Right kidney (tissue), 1 donor: ENCODE data around the gene WWP2.
"Not testable (repeated sequence)": the region's sequence is repeated elsewhere in the genome, so short reads cannot be mapped to it uniquely, and the experiment has no call there.

Source experiments
- DNase-seq: peaks from one replicate; pipeline ENCODE4 v3.0.0-alpha.2; 2016

Gene WWP2

DNA sequence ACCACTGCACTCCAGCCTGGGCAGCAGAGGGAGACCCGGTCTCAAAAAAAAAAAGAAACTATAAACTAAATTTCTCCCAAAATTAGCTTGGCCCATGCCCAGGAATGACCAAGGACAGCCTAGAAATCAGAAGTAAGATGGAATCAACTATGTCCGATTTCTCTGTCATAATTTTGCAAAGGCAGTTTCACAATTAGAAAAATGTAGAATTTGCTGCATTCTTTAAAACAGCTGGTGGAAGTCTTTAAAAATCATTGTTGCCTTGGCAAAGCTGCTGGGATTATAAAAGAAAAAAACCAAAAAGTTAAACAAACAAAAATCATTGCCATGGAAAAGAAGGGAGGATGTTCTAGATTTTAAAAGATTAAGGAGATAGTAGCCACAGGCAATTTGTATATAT lies 32.4 kb downstream of the WWP2 start:
- DNase-seq, result no peak

DNA sequence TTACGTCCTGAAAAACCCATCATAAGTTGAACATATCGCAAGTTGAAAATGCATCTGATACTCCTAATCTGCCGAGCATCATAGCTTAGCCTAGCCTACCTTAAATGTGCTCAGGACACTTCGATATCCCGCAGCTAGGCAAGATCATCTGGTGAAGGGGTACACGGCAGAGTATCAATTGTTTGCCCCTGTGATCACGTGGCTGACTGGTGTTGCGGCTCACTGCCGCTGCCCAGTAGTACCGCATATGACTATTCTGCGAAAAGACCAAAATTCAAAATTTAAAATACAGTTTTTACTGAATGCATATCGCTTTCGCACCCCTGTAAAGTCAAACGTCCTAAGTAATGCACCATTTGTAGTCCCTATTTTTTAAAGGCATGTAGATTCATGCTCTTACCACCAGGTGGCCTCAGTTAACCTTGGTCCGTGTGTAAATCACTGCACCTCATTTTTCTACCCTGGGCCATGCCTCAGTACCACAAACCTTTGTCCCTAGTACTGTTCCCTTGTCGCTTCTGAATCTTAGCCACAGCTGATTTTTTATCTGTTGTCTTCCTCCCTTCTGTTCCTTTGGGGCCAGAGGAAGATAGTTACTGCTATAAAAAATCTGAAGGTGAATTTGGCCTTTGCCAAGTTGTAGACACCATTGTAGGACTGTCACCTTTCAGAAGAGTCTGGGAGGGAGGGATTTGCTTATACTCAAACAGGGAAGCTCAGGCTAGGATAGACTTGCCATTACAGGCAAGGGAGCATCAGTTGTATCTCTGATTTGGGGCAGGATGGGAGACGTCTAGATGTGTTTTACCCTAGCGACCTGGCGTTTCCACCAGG lies 34.4 kb downstream of the WWP2 start:
- peak; percentile 44 for DNase-seq

DNA sequence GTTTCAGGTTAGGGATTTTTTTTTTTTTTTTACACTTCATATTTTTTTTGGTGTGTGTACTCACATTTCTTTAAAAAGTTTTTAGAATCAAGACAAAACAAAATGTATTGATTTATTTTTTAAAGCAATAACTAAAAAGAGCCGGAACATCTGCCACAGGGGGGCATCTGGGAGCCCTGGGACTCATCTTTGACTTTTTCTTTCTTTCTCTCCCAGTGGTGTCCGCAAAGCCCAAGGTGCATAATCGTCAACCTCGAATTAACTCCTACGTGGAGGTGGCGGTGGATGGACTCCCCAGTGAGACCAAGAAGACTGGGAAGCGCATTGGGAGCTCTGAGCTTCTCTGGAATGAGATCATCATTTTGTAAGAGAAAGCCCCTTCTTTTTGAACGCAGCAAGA lies 36.3 kb downstream of the WWP2 start:
- DNase-seq, result no peak

DNA sequence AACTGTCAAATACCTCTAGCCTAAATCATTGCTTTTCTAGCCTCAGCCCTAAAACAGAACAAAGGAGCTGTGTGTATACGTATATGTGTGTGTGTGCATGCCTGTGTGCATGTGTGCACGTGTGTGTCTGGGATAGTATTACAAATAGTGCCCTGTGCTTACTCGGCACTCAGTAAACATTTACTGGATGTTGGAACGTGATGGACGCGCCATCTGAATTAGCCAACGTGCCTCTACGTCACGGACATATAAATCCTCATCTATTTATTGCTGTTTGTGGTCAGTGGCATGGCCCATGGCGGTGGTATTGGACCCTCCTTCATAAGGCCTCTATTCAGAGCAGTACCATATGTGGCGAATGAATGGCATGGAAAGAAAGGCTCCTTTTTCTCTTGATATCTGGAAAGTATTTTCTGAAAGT lies 37.5 kb downstream of the WWP2 start:
- no peak for DNase-seq

DNA sequence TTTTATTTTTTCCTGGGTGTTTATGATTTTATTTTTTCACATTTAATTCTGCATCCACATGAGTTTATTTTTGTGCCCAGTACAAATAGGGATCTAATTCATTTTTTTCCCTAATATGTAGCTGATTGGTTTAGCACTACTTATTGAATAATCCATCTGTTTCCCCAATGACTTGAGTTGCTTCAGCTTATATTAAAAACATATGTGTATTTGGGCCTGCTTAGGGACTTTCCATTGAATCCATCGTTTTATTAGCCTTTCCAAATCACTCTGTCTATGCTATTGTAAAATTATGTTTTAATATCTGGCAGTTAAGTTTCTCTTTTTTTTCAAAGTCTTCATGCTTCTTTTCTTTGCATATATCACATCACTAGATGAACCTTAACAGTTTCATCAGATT lies 42.2 kb downstream of the WWP2 start:
- DNase-seq, result no peak

DNA sequence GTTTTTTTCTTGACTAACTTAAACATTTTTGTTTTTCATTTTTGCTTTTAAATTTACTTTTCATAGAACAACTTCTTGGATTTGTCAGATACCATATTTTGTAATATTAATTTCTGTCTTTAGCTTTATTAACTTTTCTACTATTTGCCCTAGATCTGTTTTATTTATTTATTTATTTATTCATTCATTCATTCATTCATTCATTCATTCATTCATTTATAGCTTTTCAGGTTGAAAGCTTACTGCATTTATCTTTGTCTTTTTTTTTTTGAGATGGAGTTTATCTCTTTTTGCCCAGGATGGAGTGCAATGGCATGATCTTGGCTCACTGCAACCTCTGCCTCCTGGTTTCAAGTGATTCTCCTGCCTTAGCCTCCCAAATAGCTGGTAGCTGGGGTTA lies 44.6 kb downstream of the WWP2 start:
- DNase-seq, result not testable (repeated sequence)

DNA sequence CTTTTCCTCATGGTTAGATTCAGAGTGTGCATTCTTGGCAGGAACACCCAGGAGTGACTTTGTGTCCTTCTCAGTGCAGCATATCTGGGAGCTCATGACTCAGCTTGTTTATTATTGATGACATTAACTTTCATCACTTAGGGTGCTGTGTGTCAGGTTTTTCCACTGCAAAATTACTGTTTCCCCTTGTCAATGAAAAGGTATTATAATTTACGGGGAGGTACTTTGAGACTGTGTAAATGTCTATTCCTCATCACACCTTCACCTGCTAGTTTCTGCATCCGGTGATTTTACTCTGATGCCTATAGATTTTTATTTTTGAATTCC lies 50.5 kb downstream of the WWP2 start:
- DNase-seq, result no peak

DNA sequence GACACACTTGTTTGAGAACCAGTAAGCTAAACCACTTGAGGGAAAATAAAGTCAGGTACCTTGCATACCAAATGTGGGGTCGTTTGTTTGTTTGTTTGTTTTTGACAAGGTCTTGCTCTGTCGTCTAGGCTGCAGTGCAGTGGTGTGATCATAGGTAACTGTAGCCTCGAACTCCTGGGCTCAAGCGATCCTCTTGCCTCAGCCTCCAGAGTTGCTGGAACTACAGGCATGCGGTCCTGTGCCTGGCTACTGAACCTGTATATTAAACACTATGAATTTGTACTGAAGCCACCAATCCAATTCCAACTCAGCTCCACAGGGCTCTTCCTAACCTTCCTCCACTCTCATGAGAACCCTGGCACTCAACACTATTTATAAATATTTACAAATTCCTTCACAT lies 51.9 kb downstream of the WWP2 start:
- DNase-seq, result no peak

DNA sequence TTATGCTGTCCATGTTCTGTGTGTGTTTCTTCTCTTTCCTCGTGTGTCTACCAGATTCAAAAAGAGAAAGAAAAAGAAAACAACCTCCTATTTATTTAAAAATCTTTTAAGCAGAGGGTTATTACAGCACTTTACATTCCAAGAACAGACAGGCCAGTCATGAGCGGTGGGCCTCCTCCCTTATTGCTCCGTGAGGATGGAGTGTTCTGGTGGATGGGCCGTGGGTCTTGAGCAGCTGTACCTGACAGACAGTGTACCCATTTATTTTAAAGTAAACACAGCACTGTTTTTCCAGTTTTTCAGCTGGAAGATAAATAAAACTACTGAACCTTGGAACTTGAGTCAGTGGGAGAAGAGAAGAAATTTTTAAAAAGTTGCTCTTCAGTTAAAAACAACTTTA lies 52.4 kb downstream of the WWP2 start:
- DNase-seq, result no peak

DNA sequence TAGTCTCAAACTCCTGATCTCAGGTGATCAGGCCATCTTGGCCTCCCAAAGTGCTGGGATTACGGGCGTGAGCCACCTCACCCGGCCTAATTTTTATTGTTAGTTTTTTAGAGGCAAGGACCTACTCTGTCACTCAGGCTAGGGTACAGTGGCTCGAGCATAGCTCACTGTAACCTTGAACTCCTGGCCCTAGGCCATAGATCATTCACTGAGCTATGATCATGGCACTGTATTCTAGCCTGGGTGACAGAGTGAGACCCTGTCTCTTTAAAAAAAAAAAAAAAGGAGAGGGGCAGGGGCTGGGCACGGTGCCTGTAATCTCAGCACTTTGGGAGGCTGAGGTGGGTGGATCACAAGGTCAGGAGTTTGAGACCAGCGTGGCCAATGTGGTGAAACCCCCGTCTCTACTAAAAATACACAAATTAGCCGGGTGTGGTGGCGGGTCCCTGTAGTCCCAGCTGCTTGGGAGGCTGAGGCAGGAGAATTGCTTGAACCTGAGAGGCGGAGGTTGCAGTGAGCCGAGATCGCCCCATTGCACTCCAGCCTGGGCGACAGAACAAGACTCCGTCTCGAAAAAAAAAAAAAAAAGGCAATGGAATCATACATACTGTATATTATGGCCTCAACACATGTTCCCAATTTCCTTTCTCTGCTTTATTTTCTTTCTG lies 53.2 kb downstream of the WWP2 start:
- not testable (repeated sequence) for DNase-seq

DNA sequence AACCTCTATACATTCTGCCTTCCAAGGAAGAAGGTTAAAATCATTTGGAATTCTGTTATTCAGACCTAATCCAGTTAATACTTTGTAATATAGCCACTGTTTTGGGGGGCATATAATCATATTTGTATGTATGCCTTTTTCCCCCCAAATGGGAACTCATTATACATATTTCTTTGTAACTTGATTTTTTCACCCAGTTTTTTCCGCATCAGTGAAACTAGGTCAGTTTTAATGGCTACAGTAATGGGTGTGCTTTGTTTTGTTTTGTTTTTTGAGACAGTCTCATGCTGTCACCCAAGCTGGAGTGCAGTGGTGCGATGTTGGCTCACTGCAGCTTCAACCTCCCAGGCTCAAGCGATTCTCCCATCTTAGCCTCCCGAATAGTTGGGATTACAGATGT lies 54.9 kb downstream of the WWP2 start:
- no peak for DNase-seq

DNA sequence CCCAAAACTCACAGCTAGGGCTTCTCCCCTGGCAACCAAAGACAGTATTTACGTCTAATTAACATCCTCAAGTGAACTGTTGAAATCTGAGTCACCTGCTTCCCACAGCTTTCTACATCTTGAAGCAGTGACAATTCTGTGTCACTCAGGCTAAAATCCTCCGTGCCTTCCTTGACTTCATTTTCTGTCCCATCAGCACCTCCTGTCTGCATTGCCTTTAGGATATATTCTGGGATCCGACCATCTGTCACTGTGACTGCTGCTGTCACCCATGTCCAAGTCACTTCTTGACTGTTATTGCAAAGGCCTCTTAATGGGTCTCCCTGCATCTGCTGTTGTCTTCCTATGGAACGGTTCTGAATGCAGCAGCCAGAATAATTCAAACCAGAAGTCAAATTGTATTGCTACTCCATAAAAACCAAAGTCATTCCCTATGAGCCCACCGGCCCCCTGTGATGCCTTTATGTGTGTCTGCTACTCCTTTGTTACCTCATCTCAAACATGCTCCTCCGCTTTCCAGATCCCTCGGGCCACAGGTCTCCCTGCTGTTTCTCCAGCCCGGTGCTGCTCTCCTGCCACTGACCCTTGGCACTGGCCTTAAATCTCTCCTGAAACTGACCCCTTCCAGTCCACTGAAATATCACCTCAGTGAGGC lies 56.9 kb downstream of the WWP2 start:
- no peak for DNase-seq

DNA sequence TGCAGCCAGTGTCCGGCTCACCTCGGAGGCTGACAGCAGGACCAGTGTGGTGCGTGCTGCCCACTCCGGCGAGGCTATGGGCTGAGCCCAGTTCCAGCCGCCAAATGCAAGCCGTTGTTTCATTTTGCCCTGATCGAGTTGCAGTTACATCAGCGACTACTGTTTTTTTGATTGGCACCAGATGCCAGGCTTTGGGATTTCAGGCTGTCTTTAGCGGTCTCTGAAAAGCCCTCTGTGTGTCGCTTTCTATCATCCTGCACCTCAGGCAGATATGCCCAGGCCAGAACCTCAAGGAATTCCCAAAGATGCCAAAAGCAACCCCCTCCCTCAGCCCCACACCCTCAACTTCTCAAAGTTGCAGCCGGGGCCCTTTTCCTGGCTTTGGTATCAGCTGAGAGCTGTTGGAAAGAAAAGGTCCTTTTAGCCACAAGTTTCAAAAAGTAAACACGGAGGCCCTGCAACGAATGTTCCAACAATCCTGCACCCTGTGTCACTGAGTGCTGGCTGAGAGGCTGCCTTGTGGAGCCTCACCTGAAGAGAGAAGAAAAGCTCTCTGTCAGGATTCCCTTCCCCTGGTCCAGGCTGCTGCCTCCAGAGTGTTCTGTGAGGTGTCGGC lies 58.9 kb downstream of the WWP2 start:
- DNase-seq, result no peak

DNA sequence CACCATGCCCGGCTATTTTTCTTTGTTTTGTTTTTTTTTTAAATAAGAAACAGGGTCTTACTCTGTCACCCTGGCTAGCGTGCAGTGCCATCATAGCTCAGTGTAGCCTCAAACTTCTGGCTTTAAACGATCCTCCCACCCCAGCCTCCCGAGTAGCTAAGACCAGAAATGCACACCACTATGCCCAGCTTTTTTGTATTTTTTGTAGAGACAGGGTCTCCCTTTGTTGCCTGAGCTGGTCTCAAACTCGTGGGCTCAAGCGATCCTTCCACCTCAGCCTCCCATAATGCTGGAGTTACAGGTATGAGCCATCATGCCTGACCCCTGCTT lies 59.7 kb downstream of the WWP2 start:
- no peak for DNase-seq

DNA sequence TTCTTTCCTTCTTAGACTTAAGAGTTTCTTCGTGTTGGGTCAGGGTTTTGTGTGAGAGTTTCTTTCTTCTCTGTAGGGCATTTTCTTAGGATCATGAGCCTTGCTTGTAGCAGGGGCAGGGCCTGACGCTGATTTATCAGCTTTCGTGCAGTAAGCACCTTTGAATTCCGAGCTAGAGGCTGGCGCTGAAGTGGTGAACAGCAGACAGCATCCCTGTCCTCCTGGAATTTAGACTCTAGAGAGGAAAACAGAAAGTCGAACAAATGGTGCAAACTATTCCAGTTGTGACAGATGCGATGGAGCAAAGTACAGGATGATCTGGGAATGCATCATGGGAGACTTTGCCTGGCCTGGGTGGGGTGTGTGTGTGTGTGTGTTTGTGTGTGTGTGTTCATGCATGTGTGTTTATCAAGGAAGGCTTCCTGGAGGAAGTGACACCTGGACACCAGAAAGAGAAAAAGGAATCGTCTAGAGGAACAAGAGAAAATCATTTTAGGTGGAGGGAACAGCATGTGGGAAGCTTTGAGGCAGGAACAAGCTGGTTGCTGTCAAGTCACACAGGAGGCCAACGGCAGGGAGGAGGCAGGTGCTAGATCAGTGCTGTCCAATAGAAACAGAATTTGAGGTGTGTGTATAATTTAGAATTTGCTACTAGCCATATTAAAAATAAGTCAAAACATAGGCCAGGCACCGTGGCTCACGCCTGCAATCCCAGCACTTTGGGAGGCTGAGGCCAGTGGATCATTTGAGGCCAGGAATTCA lies 60.2 kb downstream of the WWP2 start:
- DNase-seq, result no peak

DNA sequence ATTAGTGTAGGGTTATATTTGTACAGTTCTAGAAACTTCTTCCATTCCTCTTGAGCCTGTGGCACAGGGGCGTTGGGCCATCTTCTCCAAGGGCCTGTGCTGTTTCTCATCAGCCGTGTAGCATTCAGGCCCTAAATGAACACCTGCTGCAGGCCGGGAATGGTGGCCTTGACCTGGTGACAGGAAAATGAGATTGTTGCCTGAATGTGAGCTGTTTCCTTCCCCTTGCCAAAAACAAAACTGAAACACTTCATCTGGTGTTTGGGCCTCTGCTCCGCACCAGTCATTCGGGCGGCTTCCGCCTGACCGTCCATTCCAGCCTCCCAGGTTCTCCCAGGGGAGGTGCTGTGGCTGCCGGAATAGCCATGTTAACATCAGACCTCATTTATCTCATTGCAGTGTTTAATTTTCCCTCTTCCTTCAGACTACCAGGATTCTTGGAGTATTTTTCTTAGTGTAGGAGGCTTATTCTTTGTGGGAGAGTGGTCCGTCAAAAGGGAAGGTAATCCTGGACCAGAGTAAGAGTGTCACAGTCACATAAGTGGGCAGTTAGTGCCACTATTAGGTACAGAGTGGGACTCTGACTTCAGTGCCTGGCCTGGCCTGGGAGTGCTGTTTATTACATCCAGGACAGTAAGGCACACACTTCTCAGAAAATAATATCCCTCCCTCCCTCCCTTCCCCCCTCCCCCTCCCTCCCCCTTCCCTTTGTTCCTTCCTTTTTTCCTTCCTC lies 61.9 kb downstream of the WWP2 start:
- no peak for DNase-seq

DNA sequence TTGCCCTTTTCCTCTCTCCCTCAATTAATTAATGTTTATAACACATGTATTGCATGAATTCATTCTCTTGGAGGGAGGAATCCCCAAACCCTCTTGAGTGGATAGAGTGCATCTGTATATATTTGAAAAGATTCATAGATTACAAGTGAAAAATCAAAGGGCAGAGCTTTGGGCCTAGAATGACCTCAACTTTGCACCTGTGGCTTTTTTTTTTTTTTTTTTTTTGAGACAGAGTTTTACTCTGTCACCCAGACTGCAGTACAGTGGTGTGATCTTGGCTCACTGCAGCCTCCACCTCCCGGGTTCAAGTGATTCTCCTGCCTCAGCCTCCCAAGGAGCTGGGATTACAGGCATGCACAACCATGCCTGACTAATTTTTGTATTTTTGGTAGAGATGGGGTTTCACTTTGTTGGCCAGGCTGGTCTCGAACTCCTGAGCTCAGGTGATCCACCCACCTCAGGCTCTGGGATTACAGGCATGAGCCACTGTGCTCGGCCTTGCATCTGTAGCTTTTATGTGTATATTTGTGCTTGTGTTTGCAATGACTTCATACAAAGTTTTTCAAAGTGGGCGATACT lies 62.5 kb downstream of the WWP2 start:
- not testable (repeated sequence) for DNase-seq

DNA sequence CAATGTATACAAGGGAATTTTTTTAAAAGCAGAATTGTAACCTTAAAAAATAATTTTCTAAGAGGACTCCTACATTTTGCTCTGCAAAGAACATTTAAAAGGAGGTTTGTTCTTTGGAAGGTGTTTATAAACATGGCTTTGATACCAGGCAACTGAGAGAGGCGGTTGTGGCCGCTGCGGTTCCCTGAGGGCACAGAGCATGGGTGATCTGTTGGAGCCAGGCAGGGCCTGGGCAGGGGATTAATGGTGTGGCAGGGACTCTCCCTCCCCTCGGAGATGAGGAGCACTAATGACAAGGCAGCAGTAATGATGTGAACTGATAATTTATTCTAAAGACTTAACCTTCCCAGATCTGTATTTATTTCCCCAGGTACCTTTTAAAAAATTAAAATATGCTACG lies 65.4 kb downstream of the WWP2 start:
- no peak for DNase-seq

DNA sequence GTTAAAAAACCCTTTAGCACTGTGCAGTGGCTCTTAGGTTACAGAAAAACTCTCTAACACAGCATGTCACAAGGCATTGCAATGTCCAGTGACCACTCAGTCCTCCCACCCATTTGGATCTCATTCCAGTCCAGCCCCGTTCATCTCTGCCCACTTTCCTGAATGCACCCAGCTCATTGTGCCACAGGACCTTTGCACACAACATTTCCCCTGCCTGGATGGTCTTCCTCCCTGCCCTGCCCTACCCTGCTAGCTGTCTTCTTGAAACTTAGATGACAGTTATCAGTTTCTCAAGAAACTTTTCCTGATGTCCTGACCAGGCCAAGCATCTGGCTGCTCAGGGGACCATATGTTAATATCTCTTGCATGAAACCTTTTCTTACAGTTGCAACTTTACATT lies 67.2 kb downstream of the WWP2 start:
- DNase-seq, result no peak

DNA sequence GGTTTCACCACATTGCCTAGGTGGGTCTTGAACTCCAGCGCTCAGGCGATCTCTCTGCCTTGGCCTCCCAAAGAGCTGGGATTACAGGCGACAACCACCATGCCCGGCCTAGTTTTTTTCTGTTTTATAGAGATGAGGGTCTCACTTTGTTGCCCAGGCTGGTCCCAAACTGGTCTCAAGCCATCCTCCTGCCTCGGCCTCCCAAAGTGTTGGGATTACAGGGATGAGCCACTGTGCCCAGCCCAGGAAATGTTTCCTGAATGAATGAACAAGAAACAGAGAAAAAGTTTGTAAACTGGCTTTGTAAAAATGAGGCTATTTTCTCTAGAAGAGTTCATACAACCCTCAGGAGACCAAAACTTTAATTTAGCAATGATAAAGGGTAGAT lies 68.0 kb downstream of the WWP2 start:
- DNase-seq, result no peak

DNA sequence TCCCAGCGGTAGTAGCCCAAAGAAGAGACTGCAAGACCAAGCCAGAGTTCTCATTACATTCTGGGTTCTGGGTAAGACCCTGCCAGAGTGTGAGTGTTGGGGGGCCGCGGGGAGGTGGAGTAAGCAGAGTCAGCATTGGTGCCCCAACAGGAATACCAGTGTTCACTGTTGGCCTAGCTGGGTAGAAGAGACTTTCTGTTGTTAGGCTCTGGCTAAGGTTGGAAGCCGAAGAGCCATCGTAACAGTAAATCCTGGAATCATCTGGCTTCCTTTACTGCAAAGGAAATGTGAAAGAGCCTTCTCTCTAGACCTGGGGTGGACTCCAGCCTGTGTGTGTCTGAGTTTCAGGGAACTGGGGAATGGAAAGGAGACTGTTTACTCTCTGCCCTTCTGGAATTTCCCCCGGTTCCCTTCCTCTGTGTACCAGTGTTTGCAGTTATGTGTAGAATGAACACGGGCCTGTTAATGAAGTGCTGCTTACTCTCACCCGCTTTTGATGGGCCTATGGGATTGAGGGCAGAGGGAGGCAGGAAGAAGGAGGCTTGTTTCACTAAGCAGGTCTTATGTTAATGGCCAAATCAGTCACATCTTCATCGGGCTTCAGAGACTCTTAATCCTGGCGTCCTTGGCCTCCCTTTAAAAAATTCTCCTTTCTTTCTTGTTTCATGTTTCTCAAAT lies 68.5 kb downstream of the WWP2 start:
- DNase-seq, result no peak
